NCI-H2029 (cell line): ENCODE data around the gene POU3F3.

ENCODE experiments used
- DNase-seq: peaks from one replicate; lab custom pipeline; 2025; lab: John Stamatoyannopoulos, UW

POU3F3 gene

DNA sequence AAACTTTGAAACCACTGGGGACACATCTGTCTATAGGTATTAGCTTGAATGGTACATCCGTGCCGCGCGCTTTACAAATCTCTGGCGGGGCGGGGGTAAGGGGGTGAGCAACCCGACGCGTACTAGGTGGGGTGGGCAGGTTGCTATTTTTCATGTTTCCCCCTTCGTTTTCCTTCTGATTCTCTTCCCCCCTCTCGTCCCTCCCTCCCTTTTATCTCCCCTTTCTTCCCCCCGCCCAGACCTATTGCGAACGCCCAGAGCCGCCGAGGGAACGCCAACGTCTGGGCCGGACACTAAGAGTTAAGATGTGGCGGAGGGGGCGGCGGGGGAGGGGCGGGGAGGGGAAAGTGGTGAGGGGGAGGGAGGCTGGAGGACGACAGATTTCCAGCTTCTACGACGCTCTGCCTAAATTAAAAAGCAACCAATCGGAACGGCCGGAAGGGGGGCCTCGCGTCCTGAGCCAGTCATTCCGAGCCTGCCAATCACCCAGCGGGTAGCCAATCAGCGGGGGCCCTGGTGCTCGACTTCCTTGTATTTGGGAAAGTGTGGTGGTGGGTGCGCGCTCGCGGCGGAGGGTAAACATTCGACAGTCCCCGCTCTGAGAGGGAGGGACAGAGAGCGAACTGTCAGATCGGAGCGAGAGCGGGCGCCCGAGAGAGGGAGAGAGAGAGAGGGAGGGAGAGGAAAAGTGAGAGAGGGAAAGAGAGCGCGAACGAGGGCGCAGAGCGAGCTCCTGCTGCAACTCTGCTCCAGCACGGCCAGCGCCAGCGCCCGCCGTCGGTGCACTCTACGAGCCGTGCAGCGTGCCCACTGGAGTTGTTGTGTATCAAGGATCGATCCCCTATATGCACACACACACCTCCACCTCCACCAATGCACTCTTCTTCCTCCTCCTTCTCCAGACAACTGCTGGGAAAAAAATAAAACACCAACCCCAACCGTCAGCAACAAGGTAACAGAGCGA is at the start of gene POU3F3:
POU3F3 (plus strand) TSS at position 582 of the 964 bp plus-strand sequence. CDS start 1,396 bp downstream, outside the sequence.
- DNase-seq: no peak

DNA sequence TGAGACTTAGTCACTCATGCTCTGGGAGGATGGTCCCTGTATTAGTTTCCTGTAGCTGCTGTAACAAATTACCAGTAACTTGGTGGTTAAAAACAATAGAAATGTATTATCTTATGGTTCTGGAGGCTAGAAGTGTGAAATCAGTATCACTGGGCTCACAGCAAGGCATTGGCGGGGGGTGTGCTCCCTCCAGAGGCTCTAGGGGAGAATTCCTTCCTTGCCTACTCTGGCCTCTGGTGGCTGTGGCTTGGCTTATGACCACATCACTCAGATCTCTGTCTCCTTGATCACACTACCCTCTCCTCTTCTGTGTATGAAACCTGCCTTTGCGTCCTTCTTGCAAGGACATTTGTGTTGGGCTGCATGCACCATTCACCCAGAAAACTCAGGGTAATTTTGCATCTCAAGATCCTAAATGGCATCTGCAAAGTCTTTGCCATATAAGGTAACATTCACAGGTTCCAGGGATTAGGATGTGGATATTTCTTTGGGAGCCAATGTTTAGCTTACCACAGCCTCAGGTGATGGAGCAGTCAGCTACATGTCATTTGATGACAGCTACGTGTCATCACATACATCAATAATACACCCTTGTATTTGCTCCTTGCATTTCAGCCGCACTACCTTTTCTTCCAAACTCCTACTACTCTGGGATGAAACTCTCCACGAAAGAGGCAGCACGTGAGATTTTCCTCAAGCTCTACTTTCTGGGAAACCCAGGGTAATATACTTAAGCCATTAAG is 49.6 kb upstream of the POU3F3 start:
- no peak for DNase-seq

DNA sequence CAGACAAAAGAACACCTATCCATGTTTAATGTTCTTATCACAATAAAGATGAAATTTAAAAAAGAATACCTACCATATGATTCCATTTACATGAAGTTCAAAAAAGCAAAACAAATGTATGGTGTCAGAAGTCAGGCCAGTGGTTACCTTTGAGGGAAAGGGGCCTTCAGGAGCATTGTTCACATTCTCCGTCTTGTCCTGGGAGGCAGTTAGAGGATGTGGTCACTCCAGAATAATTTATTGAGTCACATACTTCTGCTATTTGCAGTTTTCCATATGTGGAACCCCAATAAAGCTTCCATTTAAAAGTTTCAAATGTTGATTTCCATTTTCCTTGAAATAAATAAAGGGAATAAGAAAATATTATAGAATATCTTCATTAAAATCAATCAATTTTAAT is 41.6 kb upstream of the POU3F3 start:
- DNase-seq: no peak

DNA sequence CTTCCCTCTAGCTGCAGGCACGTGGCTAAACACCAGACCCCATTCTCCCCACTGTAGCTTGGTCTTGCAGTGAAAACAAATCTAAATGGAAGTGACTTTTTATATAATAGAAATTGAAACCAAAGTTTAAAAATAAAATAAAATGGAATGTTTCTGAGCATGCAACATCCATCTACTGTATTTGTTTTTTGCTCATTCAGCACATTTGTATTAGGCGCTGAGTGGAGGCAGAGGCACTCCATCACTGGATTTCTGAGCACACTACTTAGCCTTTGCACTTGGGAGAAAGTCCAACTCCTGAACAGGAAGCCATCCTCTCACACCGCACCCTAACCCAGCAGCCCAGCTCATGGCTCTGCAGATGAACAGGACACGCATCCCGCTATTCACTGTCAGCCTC is 37.8 kb upstream of the POU3F3 start:
- DNase-seq: no peak

DNA sequence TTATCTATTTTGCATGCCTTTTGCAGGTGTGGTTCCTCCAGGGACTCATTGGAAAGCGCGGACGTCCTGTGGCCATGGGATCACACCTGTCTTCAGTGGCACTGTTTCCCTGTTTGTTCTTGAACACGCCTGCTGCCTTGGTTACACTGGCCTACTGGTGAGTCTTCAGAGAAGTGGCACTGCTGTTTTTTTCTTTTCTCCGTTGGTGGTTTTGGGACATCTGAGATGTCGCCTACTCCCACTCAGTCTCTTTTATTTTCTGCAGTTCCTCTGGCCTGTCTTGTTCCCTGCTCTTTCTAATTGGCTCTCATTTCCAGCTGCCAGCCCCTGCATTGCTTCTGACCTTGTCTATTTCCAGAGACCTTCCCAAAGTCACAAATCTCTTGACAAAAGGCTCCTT is 35.7 kb upstream of the POU3F3 start:
- no peak for DNase-seq

DNA sequence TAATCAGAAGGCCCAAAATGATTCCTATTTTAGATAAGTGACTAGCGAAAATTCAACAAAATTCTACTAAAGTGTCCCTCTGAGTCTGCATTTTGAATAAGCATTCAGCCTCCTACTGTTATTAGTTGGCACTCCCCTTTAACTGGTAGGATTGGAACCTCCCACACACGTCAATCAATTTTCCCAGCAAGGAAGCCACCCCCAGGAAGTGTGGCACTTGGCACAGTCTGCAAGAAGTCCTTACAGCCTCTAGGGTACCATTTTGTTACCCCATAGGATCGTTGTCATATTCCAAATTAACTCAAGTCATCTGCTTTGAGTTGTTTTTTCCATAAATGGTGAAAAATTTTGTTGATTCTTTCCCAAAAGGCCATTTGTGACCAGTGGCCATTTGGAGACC is 33.8 kb upstream of the POU3F3 start:
- DNase-seq: no peak

DNA sequence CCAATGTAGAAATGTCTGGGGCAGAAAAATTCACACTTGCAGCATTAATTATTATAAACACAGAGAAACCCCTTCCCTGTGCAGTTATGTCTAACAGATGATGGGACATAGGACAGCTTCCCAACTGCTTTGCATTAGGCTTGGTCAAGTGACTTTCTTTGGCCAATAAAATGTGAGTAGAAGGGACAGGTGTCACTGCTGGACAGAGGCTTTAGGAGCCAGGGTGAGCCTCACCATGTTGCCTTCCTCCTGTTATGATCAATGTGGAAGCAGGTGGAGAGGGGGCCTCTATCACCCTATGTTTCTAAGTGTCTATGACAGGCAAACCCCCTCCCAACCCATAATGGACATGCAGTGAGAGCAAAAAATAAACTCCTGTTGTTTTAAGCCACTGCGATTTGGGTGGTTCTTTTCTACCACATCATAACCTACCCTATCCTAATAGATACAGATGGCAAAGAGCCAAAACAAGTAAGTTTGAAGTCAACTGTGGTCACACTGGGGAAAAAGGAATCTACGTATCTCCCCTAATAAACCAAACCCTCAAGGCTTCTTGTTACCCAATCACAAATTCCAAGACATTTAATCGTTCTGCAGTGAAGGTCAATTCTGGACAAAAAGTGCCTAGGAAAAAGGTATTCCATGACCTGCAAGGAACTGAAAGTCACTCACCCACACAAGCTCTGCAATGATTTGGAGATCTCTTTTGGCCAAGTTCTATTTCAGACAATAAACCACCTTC is 28.6 kb upstream of the POU3F3 start:
- DNase-seq: no peak

DNA sequence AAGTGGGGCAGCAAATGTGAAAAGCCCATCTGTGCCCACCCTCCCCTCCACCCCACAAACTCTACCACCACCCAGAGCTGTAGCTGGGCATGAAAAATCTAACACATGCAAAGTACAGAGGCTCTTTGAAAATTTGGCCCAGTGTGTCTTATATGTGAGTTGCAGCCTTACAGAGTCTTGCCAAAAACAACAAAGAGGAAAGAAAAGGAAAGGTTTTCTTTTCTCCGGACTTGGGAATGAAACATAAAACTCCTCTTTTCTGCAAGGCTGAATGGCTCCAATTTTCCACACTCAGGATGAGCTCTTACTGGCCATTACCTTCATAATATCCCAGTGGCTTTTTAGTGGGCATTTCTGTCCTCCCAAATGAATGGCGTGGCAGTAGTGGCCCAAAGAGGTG is 27.9 kb upstream of the POU3F3 start:
- no peak for DNase-seq

DNA sequence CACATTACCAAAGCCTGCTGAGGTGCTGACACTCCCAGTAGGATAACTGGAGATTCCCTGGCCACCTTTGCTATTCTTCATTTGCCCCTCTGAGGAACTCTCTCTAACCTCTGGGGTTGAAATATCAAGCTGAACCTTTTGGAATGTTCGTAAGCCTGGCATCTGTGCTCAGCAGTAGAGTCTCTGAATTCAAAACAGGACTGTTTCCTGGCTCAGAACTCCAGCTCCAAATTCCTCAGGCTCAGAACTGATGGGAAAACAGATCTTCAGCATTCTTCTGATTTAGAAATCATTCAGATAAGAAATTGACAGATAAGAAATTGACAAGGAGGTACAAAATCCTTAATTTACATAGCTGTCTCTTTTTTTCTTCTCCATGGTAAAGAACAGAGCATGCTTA is 22.2 kb upstream of the POU3F3 start:
- no peak for DNase-seq

DNA sequence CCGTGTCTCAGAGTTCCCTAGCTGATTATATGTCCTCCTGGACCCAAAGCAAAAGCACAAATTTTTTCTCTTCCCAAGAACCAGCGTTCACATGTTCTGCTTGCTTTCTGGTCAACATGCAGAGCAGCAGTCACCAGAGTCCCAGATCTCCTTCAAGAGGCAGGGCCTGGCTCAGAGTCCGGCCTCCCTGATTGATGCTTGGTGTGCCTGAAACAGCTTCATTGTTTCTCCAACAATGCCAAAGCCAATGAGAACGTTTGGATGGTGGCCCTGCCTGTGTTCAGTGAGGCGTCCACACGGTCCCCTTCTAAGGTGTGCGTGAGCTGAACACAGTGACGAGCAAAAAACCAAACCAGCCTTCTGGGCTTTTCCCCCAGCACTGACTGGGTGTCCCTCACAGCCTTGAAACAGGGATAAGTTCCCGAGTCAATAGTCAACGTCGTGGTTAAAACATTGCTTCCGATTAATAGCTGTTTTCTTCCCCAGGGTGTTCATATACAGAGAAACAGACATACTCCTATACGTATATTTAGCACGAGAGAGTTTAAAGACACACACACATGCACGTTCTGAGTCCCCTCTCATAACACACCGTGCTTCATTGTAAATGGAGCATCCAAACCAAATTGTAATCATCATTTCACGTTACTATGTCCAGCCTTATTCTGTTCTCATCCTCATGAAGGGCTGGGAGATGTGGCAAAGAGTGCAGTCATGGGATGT is 19.3 kb upstream of the POU3F3 start:
- DNase-seq: no peak

DNA sequence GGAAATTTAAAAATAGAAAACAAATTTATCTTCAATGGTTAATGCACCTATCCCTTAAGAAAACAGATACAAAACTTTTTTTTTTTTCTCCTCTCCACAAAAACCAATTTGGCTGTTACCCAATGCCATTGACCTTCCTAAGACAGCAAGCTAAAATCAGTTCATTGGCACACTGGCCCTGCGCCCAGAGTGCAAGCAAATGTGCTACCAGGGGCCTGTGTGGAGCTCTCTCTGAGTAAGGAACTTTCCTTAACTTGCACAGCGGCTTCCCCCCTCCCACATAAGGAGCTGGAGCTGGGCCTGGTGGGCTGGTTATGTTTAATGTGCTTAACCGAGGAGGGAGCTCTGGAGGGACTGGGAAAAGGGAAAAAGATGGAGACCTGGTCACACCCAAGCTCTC is 17.6 kb upstream of the POU3F3 start:
- no peak for DNase-seq

DNA sequence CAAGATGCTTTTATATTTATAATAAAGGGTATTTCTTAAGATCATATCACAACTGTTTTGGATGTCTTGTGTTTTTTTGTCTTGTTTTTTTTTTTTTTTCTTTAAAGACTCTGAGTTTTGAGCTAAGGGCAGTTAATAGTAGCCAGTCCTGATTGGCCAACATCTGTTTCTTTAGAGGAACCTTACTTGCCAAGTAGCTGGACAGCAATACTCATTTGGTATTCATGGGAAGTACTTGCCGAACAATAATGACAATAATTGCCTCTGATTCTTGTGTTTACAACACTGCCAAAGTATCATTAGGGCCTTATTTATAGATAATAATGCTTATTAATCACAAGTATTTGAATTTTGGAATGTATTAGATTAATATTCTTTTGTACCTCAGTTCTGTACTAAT is 17.1 kb upstream of the POU3F3 start:
- no peak for DNase-seq

DNA sequence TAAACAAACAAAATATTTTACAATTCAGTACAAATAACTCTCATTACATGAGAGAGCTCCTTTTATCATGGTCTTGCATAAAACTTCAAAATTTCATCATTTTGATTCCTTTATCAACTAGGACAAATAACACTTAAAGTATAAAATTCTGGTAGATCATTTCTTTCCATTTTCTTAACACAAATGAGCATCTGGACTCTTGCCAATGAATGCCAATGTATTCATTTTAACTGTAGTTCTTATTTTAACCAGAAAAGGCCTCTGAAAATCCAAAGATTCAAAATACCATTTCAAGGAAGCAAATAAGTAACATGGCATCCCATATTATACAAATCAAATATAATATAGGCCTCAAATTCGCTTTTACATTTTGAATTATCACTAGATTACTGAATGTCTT is 13.8 kb upstream of the POU3F3 start:
- no peak for DNase-seq

DNA sequence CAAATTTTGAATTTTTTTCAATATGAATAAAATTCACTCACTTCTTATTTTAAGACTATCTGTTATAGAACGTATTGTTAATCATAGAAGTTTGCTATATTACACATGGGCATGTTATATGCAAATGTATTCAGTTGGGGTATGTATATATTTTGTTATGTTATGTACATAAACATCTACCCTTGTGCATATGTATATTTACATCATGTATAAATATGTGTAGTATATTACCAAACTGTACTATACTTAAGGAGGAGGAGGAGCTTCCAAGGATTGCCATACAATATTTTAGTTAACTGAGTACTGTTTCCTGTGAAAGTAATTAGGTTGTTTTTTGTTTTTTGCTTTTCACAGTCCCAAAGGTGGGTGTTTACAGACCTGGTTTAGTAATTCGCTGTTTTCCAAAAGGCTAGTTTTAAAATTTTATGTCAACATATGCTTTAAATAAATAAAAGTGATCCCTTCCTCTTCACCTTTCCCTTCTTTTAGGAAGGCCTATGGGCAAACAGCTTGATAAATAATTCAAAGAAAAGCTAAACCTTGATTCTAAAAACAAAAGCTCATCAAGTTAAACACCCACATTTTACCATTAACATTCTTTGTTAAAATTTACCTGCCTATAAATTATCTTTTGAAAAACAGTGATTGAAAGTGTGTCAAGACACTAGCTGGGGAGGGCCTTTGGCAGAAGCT is 12.9 kb upstream of the POU3F3 start:
- no peak for DNase-seq

DNA sequence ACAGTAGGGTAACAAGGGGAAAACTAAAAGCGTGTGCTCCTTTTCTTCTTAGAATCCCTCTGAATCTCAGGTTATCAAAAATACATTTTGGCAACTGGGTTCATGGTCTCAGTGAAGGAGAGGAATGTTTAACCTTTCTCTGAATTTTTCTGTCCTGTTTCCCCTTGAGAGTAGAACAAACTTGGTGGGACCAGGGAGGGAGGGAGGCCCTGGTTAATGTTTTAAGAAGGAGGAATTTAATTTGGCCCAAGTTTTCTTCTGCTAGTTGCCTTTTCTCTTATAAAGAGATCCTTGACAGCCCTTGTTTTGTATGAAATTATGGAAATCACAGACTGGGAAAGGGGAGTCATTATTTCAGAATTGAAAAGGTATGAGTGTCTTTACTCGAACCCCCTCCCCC is 12.2 kb upstream of the POU3F3 start:
- no peak for DNase-seq

DNA sequence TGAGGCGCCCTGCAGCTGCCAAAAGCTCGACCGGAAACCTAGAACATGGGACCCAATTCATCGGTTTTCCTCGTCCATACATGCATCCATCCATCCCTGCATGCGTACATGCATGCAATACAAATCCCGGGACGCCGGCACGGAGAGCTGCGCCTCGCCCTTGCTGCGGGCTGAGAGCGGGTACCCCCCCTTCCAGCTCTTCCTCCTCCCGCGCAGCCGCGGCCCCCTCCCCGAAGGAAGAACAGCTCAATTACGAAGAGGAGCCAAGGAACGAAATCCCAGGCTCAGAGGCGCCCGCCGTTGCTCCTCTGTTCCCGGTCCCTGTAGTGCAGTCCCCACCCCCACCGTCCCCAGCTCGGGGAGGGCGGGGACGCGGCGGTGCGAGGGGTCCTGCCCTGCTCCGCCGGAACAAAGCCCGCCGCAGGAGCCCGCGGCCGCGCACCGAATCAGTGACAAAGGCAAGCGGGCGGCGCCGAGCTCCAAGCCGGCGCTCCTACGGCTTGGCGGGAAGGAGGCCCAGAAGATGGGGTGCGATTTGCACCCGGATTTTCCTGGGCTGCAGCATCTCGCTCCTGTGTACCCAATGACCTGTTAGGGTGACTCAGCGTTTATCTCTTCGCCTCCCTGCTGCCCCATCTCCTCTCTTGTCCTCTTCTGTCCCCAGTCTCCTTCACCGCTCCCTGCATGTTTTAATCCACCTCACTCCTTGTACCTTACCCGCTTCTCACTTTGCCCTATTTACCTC is 8.9 kb upstream of the POU3F3 start:
- DNase-seq: no peak

DNA sequence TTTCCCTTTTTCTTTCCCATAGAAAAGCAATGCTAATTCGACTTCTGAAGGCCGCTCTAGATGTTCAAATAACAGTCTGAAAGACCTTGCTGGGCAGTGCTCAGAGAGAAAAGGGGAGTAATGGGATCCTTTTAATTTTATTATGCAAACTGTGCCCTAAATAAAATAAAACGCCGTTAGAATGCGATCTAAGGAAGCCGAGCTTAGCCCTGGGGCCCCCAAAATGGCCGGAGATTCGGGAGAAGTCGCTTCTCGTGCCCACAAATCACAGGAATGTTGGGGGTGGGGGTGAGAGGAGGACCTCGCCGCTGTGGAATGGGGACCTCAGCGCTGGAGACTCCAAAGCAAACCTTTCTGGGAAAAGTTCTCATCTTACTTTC is 8.4 kb upstream of the POU3F3 start:
- no peak for DNase-seq

DNA sequence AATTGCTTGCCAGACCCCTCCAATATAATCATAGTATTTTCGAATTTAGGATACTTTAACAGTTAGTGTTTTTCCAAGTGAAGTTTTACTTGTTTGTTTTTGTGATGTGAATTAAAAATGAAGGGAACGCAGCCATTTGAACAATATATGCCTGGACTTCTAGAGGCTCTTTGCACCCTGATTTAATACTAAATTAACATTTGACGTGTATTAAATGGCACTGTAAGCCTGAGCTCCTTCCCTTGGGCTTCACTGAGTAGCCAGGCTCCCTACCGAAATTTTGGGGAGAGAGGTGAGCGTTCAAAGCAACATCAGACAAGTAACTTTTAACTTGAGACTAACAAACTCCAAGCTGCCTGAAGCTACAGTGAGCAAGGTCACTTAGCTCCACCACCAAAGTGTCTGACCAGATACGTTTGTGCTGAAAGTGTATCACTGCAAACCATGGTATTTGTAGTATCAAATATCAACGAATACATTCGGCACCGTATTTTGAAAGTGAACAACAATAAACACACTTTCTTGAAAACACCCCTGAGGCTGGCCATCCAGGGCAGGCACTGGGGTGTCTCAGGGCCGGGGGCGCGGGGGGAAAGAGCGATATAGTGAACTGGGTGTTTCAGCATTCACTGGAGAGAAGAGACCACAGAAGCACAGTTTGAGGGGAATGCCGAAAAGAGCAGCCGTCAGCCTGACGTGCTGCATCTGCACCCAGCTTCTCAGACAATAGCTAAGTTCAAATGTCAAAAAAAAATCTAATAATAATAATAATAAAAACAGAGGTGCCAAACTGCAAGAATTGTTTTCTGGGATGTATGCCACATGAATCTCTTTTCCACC is 7.7 kb upstream of the POU3F3 start:
- no peak for DNase-seq

DNA sequence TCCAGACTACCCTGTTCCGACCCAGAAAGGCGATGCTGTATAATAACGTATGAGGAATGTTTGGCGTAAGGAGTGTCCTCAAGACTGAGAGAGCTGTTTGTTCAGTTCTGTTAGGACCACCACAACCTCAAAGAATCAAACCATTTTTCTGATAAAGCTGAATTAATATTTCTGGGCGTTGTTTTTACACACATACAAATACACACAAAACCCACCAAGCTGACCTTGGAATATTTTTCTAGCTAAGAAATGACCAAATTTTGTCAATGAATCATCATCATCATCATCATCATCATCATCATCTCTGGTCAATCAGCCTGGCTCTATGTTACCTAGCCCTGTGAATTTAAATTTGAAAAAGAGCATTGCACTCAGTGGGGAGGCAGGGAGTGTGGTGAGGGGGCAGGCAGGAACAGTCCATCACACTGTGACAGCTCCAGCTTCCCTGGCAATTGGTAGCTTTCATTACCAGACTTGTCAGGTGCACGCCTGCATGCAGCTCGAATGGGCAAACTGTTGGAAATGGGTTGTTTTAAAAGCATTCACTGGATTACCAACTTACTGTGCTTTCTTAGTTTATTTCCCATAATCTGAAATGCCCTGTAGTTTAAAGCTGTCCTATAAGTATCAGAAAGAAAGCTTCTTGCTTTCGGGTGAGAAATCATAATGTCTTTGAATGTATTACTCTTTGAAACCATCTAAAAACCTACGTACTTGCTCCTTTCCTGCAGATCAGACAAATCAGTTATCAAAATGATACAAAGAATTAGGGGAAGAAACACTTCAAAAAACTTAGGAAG is 6.9 kb upstream of the POU3F3 start:
- DNase-seq: no peak
